ENCODE results near the gene FBXW2. TPM values are rescaled to one million over a fixed set of nuclear protein-coding genes. Genes with fewer than 3 reads are reported as not detected.

The FBXW2 gene
- total and polyA plus RNA-seq, 5 donors, result 13.9 to 52.5 (median 46.2) TPM

Other genes with a start within 250 kb of the FBXW2 start
- 10 to 100 TPM; 45.2 to 63.6 (median 48.3) TPM for gene CDK5RAP2, start 213.2 kb downstream of the FBXW2 start, total RNA-seq
- gene CDK5RAP2, start 213.2 kb downstream of the FBXW2 start, polyA plus RNA-seq, result 28.0 TPM
- 10 to 100 TPM; 11.5 to 15.1 (median 13.7) TPM for gene MEGF9, start 78.9 kb downstream of the FBXW2 start, total RNA-seq
- 6.2 TPM for gene MEGF9, start 78.9 kb downstream of the FBXW2 start, polyA plus RNA-seq
- gene PSMD5, start 49.5 kb upstream of the FBXW2 start, total RNA-seq, result 10 to 100 TPM; 16.6 to 26.0 (median 22.7) TPM
- 8.7 TPM for gene PSMD5, start 49.5 kb upstream of the FBXW2 start, polyA plus RNA-seq
- 10 to 100 TPM; 16.0 to 21.3 (median 19.7) TPM for gene PHF19, start 83.8 kb upstream of the FBXW2 start, total RNA-seq
- gene PHF19, start 83.8 kb upstream of the FBXW2 start, polyA plus RNA-seq, result 16.2 TPM
- gene TRAF1, start 133.4 kb upstream of the FBXW2 start, total RNA-seq, result 1 to 10 TPM; 4.1 to 6.1 (median 5.1) TPM
- gene TRAF1, start 133.4 kb upstream of the FBXW2 start, polyA plus RNA-seq, result 3.9 TPM

All from right cardiac atrium (tissue), 5 donors.